Esophagus muscularis mucosa (tissue), 4 donors: Measurements from ENCODE around the gene ALDH3B1. TPM values are rescaled to one million over a fixed set of nuclear protein-coding genes. Genes with fewer than 3 reads are reported as not detected.

ENCODE experiments used
- DNase-seq: peaks from one replicate; pipeline ENCODE4 v3.0.0-alpha.2; 2017; ENCODE audit errors: extremely low spot score
- H3K27ac ChIP-seq, 4 donors: fragments of 200-600 bp; sonication (generic); replicated peaks in 1 of 4; 1 replicate in 3 of 4; 2 replicates in 1 of 4; pipeline ENCODE4 v1.5.1; 2016 to 2019; ENCODE audit warnings: mild to moderate bottlenecking in 1 of 4
- H3K27me3 ChIP-seq, 4 donors: fragments of 200-600 bp; sonication (generic); one replicate each; pipeline versions ENCODE4 v1.5.1 to v1.6.0; 2016 to 2019
- H3K36me3 ChIP-seq, 4 donors: fragments of 200-600 bp; sonication (generic); one replicate each; pipeline ENCODE4 v1.5.1; 2016 to 2019
- H3K4me1 ChIP-seq, 4 donors: fragments of 200-600 bp; sonication (generic); one replicate each; pipeline ENCODE4 v1.5.1; 2016 to 2019
- H3K4me3 ChIP-seq, 4 donors: fragments of 200-600 bp; sonication (generic); 1 replicate in 2 of 4; 2 replicates in 2 of 4; pipeline ENCODE4 v1.5.1; 2016 to 2019; ENCODE audit warnings: mild to moderate bottlenecking in 4 of 4, moderate library complexity in 1 of 4
- H3K9me3 ChIP-seq, 4 donors: fragments of 200-600 bp; sonication (generic); 1 replicate in 3 of 4; 2 replicates in 1 of 4; pipeline ENCODE4 v1.5.1; 2016 to 2019
- CTCF ChIP-seq, 3 experiments: fragments of 200-600 bp in 2 of 3; fragments of 450-650 bp in 1 of 3; sonication (generic) in 2 of 3; IDR thresholded peaks; one replicate each; pipeline ENCODE4 v1.5.1; 2017 to 2019; ENCODE audit warnings: antibody characterized with exemption in 3 of 3, mild to moderate bottlenecking in 2 of 3, moderate library complexity in 1 of 3
- EP300 ChIP-seq: sonication (generic); formaldehyde crosslinking; IDR thresholded peaks from one replicate; pipeline ENCODE4 v1.6.1; 2017; ENCODE audit warnings: antibody characterized with exemption
- POLR2A ChIP-seq: fragments of 450-650 bp; IDR thresholded peaks from one replicate; pipeline ENCODE4 v1.6.1; 2017; ENCODE audit warnings: antibody characterized with exemption, moderate library complexity, mild to moderate bottlenecking, low read depth
- POLR2AphosphoS5 ChIP-seq, 2 donors: sonication (generic); formaldehyde crosslinking; IDR thresholded peaks; one replicate each; pipeline ENCODE4 v1.6.1; 2017; ENCODE audit warnings: antibody characterized with exemption in 2 of 2
- WGBS: methylation state at CpG from one replicate; pipeline ENCODE4 v1.1.5; 2018; 5-methylcytosine and 5-hydroxymethylcytosine counted together
- intact Hi-C: fragments of 100-400 bp; cut with DNase I; formaldehyde crosslinking; loops from one replicate; pipeline ENCODE4 v1.15.1; 2023
- total RNA-seq, 4 donors: library from RNA; depleted of rRNA; stranded (reverse); fragments of >200 nt; gene quantifications; one replicate each; pipeline versions ENCODE4 v1.1.0 to v1.2.1, GENCODE V29; 2016

ALDH3B1 gene
- total RNA-seq, 4 donors from 2014 or later = 10.6 to 17.2 (median 12.6) TPM

DNA sequence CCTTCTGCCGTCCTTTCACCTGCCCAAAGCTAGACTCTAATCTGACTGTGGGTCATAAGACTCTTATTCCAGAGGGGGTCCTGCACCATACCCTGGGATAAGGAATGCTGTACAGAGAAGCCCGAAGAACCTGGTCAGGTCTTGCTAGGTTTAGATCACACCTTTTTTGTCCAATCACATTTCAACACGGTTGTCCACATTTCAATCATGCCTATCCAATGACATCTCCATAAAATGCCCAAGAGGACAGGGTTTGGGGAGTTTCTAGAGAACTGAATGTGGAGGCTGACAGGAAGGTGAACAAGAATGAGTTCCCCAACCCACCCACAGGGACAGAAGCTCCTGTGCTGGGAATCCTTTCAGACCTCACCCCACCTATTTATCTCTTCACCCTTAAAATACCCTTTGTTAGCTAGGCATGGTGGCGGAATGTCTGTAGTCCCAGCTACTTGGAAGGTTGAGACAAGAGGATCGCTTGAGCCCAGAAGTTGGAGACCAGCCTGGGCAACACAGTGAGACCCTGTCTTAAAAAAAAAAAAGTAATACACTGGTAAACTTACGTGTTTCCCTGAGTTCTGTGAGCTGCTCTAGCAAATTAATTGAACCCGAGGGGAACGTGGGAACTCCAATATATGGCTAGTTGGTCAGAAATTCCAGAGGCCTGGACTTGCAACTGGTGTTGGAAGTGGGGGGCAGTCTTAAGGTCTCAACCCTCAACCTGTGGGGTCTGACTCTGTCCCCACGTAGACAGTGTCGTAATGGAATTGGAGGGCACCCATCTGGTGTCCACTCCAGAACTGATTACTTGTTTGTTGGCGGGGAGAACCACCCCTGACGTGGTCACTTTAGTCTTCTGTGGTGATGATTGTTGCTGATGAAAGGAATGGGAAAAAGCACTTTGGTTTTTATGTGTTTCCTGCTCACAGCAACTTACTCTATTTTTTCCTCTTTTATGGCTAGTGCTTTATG, 46.5 kb downstream of the ALDH3B1 start:
- Histone ChIP-seq H3K27me3 (no peaks in the 10 kb centered on the region), H3K36me3 (peaks cover 10 to 71% (median 41%) of the 10 kb centered on the region in 4 donors), H3K4me1 (peaks cover 0 to under 1% (median under 1%) of the 10 kb centered on the region in 4 donors), H3K9me3 (no peaks in the 10 kb centered on the region), H3K4me3 (no peak overlapping the region), H3K27ac (no peak overlapping the region)
- no peak for DNase-seq
- 96% methylated on average over 12 of the region's 12 CpGs for WGBS
- intact Hi-C loops = no loop called here
- TF ChIP-seq POLR2AphosphoS5 (IDR thresholded peaks at IDR 0.05) (no peak), CTCF (IDR thresholded peaks at IDR 0.05) (no peak), EP300 (no peak), POLR2A (no peak)

DNA sequence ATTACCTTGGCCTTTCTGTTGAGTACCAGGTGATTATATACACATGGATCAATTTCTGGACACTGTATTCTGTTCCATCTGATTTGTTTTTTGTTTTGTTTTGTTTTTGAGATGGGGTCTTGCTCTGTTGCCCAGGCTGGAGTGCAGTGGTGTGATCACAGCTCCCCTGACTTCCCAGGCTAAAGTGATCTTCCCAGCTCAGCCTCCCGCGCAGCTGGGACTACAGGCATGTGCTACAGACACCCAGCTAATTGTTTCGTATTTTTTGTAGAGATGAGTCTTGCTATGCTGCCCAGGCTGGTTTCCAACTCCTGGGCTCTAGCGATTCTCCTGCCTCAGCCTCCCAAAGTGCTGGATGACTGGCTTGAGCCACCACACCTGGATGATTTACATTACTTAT, 47.7 kb downstream of the ALDH3B1 start:
- H3K27me3 ChIP-seq = no peaks in the 10 kb centered on the region
- 91% methylated on average over 4 of the region's 4 CpGs for WGBS
- H3K36me3 ChIP-seq = peaks cover 16 to 71% (median 40%) of the 10 kb centered on the region in 4 donors

DNA sequence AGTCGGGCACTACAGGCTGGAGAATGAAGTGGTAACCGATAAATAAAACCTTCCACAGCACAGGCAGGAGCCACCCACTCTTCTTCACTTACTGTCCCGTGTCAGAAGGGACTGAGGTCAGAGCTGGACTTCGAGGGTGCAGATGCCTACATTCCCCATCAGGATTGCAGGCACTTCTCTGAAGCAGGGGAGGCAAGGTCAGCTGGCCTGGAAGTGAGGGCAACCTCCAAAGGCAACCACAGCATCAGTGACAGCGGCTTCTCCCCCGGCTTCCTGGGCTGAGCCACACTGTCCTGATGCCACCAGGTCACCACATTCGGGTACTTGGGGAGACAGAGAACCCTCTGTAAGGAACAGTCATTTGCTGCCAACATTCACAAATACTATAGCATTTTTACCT, 51.4 kb downstream of the ALDH3B1 start:
- intact Hi-C loops = no loop called here
- WGBS = 92% methylated on average over 7 of the region's 7 CpGs
- no peaks in the 10 kb centered on the region for H3K4me1 ChIP-seq
- no peaks in the 10 kb centered on the region for H3K27me3 ChIP-seq
- no peaks in the 10 kb centered on the region for H3K9me3 ChIP-seq
- TF ChIP-seq CTCF (IDR thresholded peaks at IDR 0.05) (no peak), POLR2A (no peak), EP300 (no peak), POLR2AphosphoS5 (IDR thresholded peaks at IDR 0.05) (no peak)
- no peak overlapping the region for H3K4me3 ChIP-seq
- H3K36me3 ChIP-seq = peaks cover 35 to 88% (median 69%) of the 10 kb centered on the region in 4 donors
- DNase-seq = no peak
- H3K27ac ChIP-seq = no peak overlapping the region

More for the DNA sequence above, 47.7 kb downstream of the ALDH3B1 start:
- Histone ChIP-seq H3K4me3 (no peak overlapping the region), H3K4me1 (no peaks in the 10 kb centered on the region), H3K27ac (no peak overlapping the region), H3K9me3 (no peaks in the 10 kb centered on the region)
- TF ChIP-seq EP300 (no peak), POLR2AphosphoS5 (IDR thresholded peaks at IDR 0.05) (no peak), POLR2A (no peak), CTCF (IDR thresholded peaks at IDR 0.05) (no peak)
- intact Hi-C loops = no loop called here
- no peak for DNase-seq

- 82% methylated on average over 2 of the region's 2 CpGs for WGBS
- Histone ChIP-seq H3K9me3 (no peaks in the 10 kb centered on the region), H3K36me3 (peaks cover 57 to 97% (median 91%) of the 10 kb centered on the region in 4 donors), H3K4me1 (no peaks in the 10 kb centered on the region), H3K27me3 (no peaks in the 10 kb centered on the region), H3K27ac (no peak overlapping the region), H3K4me3 (no peak overlapping the region)
- no peak for DNase-seq
- intact Hi-C loops = no loop called here
- no peak for TF ChIP-seq EP300
- TF ChIP-seq CTCF (IDR thresholded peaks at IDR 0.05) = no peak
- no peak for TF ChIP-seq POLR2A
- TF ChIP-seq POLR2AphosphoS5 (IDR thresholded peaks at IDR 0.05) = no peak
Observed at GRCh38 chr11:68064926-68065325, 54.8 kb downstream of the ALDH3B1 start.
